SK-N-SH treated with all-trans-retinoic acid at 6 μM for 48 hours (cell line): ENCODE measurements around the gene RBM42.

Source experiments
- ATAC-seq: fragments of 200-7000 bp; cut with Tn5 transposase; 3 replicates; pipeline ENCODE4 v1.9.1; 2020; ENCODE audit warnings: mild to moderate bottlenecking, moderate library complexity
- BACH2 ChIP-seq: fragments of 250-450 bp; sonication (Bioruptor Pico); IDR thresholded peaks from 2 replicates; pipeline ENCODE4 v1.9.0; 2021; ENCODE audit warnings: mild to moderate bottlenecking, borderline replicate concordance
- CSDC2 ChIP-seq: fragments of 250-450 bp; sonication (Bioruptor Pico); IDR thresholded peaks from 2 replicates; pipeline ENCODE4 v1.5.0; 2020; ENCODE audit warnings: mild to moderate bottlenecking, moderate library complexity
- CSRNP3 ChIP-seq: fragments of 250-450 bp; sonication (Bioruptor Pico); IDR thresholded peaks from 2 replicates; pipeline ENCODE4 v1.5.1; 2021; ENCODE audit warnings: mild to moderate bottlenecking, moderate library complexity
- ESRRG ChIP-seq: fragments of 250-450 bp; sonication (Bioruptor Pico); IDR thresholded peaks from 2 replicates; pipeline ENCODE4 v1.6.1; 2021; ENCODE audit warnings: mild to moderate bottlenecking
- GLIS3 ChIP-seq: fragments of 250-450 bp; sonication (Bioruptor Pico); IDR thresholded peaks from 2 replicates; pipeline ENCODE4 v1.5.0; 2020; ENCODE audit warnings: mild to moderate bottlenecking, moderate library complexity
- ISL1 ChIP-seq: fragments of 250-450 bp; sonication (Bioruptor Pico); IDR thresholded peaks from 2 replicates; pipeline ENCODE4 v2.1.2; 2022; ENCODE audit warnings: mild to moderate bottlenecking, moderate library complexity
- OSR1 ChIP-seq: fragments of 250-450 bp; sonication (Bioruptor Pico); IDR thresholded peaks from 2 replicates; pipeline ENCODE4 v1.8.0; 2022; ENCODE audit warnings: moderate library complexity, mild to moderate bottlenecking, inconsistent platforms
- PPARA ChIP-seq: fragments of 250-450 bp; sonication (Bioruptor Pico); IDR thresholded peaks from 2 replicates; pipeline ENCODE4 v1.5.0; 2020; ENCODE audit warnings: mild to moderate bottlenecking, borderline replicate concordance
- RARB ChIP-seq: fragments of 250-450 bp; sonication (Bioruptor Pico); IDR thresholded peaks from 2 replicates; pipeline ENCODE4 v1.8.0; 2021; ENCODE audit warnings: mild to moderate bottlenecking, moderate library complexity
- SNAI2 ChIP-seq: fragments of 250-450 bp; sonication (Bioruptor Pico); IDR thresholded peaks from 2 replicates; pipeline ENCODE4 v1.5.0; 2020; ENCODE audit warnings: mild to moderate bottlenecking, moderate library complexity
- TCF4 ChIP-seq: fragments of 250-450 bp; sonication (Bioruptor Pico); IDR thresholded peaks from 2 replicates; pipeline ENCODE4 v1.8.0; 2021; ENCODE audit warnings: mild to moderate bottlenecking, moderate library complexity, borderline replicate concordance
- TOX ChIP-seq: fragments of 250-450 bp; sonication (Bioruptor Pico); IDR thresholded peaks from 2 replicates; pipeline ENCODE4 v1.8.0; 2021; ENCODE audit warnings: mild to moderate bottlenecking, moderate library complexity, borderline replicate concordance
- ZC3H10 ChIP-seq: fragments of 250-450 bp; sonication (Bioruptor Pico); IDR thresholded peaks from 2 replicates; pipeline ENCODE4 v1.5.1; 2021; ENCODE audit warnings: mild to moderate bottlenecking, moderate library complexity
- ZFP3 ChIP-seq: fragments of 250-450 bp; sonication (Bioruptor Pico); IDR thresholded peaks from 2 replicates; pipeline ENCODE4 v1.5.0; 2020; ENCODE audit warnings: mild to moderate bottlenecking, moderate library complexity
- ZFP30 ChIP-seq: fragments of 450-650 bp; formaldehyde crosslinking; IDR thresholded peaks from 2 replicates; pipeline ENCODE4 v1.5.0; 2022; ENCODE audit warnings: mild to moderate bottlenecking, moderate library complexity
- ZNF565 ChIP-seq: fragments of 450-650 bp; formaldehyde crosslinking; conservative IDR thresholded peaks from 2 replicates; pipeline ENCODE4 v1.5.0; 2020; ENCODE audit warnings: low read depth, mild to moderate bottlenecking, moderate library complexity
- ZNF70 ChIP-seq: fragments of 450-650 bp; formaldehyde crosslinking; IDR thresholded peaks from 2 replicates; pipeline ENCODE4 v1.5.0; 2020; ENCODE audit warnings: mild to moderate bottlenecking, moderate library complexity
- ZNF8 ChIP-seq: fragments of 450-650 bp; formaldehyde crosslinking; IDR thresholded peaks from 2 replicates; pipeline ENCODE4 v1.5.0; 2020; ENCODE audit warnings: mild to moderate bottlenecking, moderate library complexity
- TF ChIP-seq, protein P1 (sequence below): fragments of 250-450 bp; sonication (Bioruptor Pico); IDR thresholded peaks from 2 replicates; pipeline ENCODE4 v1.8.0; 2021; ENCODE audit warnings: low read depth, mild to moderate bottlenecking, moderate library complexity, borderline replicate concordance
- TF ChIP-seq, protein P2 (sequence below): fragments of 250-450 bp; sonication (Bioruptor Pico); IDR thresholded peaks from 2 replicates; pipeline ENCODE4 v1.8.0; 2020; ENCODE audit warnings: mild to moderate bottlenecking, moderate library complexity, borderline replicate concordance
- TF ChIP-seq, protein P3 (sequence below): fragments of 250-450 bp; sonication (Bioruptor Pico); IDR thresholded peaks from 2 replicates; pipeline ENCODE4 v1.5.1; 2020; ENCODE audit warnings: low read depth, mild to moderate bottlenecking, moderate library complexity

The RBM42 gene

GRCh38 chr19:35620001-35620400 lies 8.8 kb upstream of the RBM42 start:
- no peak for TF ChIP-seq CSRNP3 (CRISPR knock-in tag)
- ATAC-seq: no peak

DNA sequence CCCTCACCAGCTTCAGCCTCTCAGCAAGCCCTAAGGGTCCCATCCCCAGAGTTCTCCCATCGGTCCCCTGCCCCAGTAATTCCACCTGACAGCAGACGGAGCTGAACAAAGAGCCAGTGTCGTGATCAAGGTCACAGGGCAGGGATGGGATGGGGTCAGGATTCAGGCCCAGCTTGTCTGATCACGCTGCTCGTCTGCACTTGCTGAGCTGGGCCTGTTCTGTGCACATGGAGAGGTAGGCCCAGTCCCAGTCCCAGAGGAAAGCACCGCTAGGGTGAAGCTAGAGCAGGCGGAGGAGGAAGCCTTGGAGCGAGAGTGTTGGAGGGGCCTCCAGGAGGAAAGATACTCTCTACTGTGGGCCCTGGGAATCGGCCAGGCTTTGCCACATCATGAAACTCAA lies 7.1 kb upstream of the RBM42 start:
- ATAC-seq: no peak
- TF ChIP-seq GLIS3 (no peak), ZFP3 (no peak), CSRNP3 (CRISPR knock-in tag) (no peak), CSDC2 (CRISPR knock-in tag) (no peak), OSR1 (no peak), ZC3H10 (no peak), ZNF8 (no peak), SNAI2 (CRISPR knock-in tag) (no peak), ZNF565 (CRISPR knock-in tag) (no peak), TOX (no peak), RARB (CRISPR knock-in tag) (no peak), ZFP30 (no peak), BACH2 (no peak), ZNF70 (CRISPR knock-in tag) (no peak)
- TF ChIP-seq, protein P1, sequence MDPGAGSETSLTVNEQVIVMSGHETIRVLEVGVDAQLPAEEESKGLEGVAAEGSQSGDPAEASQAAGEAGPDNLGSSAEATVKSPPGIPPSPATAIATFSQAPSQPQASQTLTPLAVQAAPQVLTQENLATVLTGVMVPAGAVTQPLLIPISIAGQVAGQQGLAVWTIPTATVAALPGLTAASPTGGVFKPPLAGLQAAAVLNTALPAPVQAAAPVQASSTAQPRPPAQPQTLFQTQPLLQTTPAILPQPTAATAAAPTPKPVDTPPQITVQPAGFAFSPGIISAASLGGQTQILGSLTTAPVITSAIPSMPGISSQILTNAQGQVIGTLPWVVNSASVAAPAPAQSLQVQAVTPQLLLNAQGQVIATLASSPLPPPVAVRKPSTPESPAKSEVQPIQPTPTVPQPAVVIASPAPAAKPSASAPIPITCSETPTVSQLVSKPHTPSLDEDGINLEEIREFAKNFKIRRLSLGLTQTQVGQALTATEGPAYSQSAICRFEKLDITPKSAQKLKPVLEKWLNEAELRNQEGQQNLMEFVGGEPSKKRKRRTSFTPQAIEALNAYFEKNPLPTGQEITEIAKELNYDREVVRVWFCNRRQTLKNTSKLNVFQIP (CRISPR knock-in tag): no peak
- TF ChIP-seq, protein P2, sequence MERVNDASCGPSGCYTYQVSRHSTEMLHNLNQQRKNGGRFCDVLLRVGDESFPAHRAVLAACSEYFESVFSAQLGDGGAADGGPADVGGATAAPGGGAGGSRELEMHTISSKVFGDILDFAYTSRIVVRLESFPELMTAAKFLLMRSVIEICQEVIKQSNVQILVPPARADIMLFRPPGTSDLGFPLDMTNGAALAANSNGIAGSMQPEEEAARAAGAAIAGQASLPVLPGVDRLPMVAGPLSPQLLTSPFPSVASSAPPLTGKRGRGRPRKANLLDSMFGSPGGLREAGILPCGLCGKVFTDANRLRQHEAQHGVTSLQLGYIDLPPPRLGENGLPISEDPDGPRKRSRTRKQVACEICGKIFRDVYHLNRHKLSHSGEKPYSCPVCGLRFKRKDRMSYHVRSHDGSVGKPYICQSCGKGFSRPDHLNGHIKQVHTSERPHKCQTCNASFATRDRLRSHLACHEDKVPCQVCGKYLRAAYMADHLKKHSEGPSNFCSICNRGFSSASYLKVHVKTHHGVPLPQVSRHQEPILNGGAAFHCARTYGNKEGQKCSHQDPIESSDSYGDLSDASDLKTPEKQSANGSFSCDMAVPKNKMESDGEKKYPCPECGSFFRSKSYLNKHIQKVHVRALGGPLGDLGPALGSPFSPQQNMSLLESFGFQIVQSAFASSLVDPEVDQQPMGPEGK (CRISPR knock-in tag): no peak

DNA sequence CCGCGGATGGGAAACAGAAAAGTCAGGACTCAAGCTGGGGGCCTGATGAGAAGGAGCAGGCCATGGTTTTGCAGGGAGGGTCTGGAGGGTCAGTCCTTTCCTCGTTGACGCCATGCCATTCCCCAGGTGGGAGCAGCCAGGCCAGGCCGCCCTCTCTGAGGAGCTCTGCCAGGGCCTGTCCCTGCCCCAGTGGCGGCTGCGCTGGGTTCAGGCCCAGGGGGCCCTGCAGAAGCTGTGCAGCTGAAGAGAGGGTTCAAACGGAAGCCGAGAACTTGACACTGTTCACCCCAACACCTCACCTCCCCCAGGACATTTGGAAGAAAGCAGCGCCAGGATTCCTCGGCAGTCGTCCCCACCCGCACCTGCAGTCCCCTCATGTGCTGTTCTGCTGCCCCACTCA lies 6.1 kb upstream of the RBM42 start:
- no peak for ATAC-seq
- no peak for TF ChIP-seq RARB (CRISPR knock-in tag)
- TF ChIP-seq, protein P2 (CRISPR knock-in tag): no peak
- TF ChIP-seq ZFP30: no peak
- no peak for TF ChIP-seq GLIS3
- no peak for TF ChIP-seq ZNF565 (CRISPR knock-in tag)
- no peak for TF ChIP-seq ISL1 (CRISPR knock-in tag)
- no peak for TF ChIP-seq TCF4 (CRISPR knock-in tag)
- TF ChIP-seq ZFP3: no peak
- no peak for TF ChIP-seq TOX
- TF ChIP-seq, protein P3, sequence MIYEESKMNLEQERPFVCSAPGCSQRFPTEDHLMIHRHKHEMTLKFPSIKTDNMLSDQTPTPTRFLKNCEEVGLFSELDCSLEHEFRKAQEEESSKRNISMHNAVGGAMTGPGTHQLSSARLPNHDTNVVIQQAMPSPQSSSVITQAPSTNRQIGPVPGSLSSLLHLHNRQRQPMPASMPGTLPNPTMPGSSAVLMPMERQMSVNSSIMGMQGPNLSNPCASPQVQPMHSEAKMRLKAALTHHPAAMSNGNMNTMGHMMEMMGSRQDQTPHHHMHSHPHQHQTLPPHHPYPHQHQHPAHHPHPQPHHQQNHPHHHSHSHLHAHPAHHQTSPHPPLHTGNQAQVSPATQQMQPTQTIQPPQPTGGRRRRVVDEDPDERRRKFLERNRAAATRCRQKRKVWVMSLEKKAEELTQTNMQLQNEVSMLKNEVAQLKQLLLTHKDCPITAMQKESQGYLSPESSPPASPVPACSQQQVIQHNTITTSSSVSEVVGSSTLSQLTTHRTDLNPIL (CRISPR knock-in tag): no peak
- no peak for TF ChIP-seq ZC3H10
- TF ChIP-seq BACH2: no peak
- no peak for TF ChIP-seq PPARA (CRISPR knock-in tag)
- TF ChIP-seq SNAI2 (CRISPR knock-in tag): no peak
- TF ChIP-seq OSR1: no peak
- TF ChIP-seq CSDC2 (CRISPR knock-in tag): no peak
- TF ChIP-seq ESRRG: no peak
- no peak for TF ChIP-seq CSRNP3 (CRISPR knock-in tag)
- TF ChIP-seq, all 23 proteins: peak for 0
